Transverse colon (tissue), 4 donors: ENCODE results near the gene POLRMT. TPM values are rescaled to one million over a fixed set of nuclear protein-coding genes. Genes with fewer than 3 reads are reported as not detected.

Source experiments
- DNase-seq: peaks from one replicate; pipeline ENCODE4 v3.0.0-alpha.2; 2019
- H3K27ac ChIP-seq, 4 donors: fragments of 200-600 bp; sonication (generic); 2 replicates each; pipeline ENCODE4 v1.5.1; 2016 to 2018; ENCODE audit warnings: inconsistent platforms in 4 of 4
- H3K27me3 ChIP-seq: fragments of 200-600 bp; sonication (generic); 2 replicates; pipeline ENCODE4 v1.5.1; 2017; ENCODE audit warnings: inconsistent platforms
- H3K36me3 ChIP-seq, 4 donors: fragments of 200-600 bp; sonication (generic); 2 replicates each; pipeline ENCODE4 v1.5.1; 2017 to 2019; ENCODE audit warnings: inconsistent platforms in 4 of 4
- H3K4me1 ChIP-seq, 4 donors: fragments of 200-600 bp; sonication (generic); 2 replicates each; pipeline ENCODE4 v1.5.1; 2017 to 2020; ENCODE audit warnings: inconsistent platforms in 4 of 4
- H3K4me3 ChIP-seq, 4 donors: fragments of 200-600 bp; sonication (generic); 1 replicate in 1 of 4; 2 replicates in 3 of 4; pipeline versions ENCODE4 v1.5.1 to v1.6.1; 2017 to 2019; ENCODE audit warnings: inconsistent platforms in 4 of 4
- H3K9me3 ChIP-seq, 2 donors: fragments of 200-600 bp; sonication (generic); 2 replicates each; pipeline ENCODE4 v1.5.1; 2017 to 2019; ENCODE audit warnings: inconsistent platforms in 2 of 2
- CTCF ChIP-seq, 5 experiments: fragments of 200-600 bp in 3 of 5; fragments of 450-650 bp in 2 of 5; sonication (generic) in 3 of 5; IDR thresholded peaks; 1 replicate in 2 of 5; 2 replicates in 3 of 5; pipeline ENCODE4 v1.5.1; 2016 to 2017; ENCODE audit warnings: antibody characterized with exemption in 5 of 5, inconsistent platforms in 3 of 5, mild to moderate bottlenecking in 2 of 5, moderate library complexity in 1 of 5
- EP300 ChIP-seq: sonication (generic); formaldehyde crosslinking; IDR thresholded peaks from one replicate; pipeline ENCODE4 v1.6.1; 2017; ENCODE audit warnings: antibody characterized with exemption, low read depth
- POLR2A ChIP-seq: fragments of 450-650 bp; IDR thresholded peaks from one replicate; pipeline ENCODE4 v1.6.1; 2016; ENCODE audit warnings: antibody characterized with exemption, mild to moderate bottlenecking, moderate library complexity
- POLR2AphosphoS5 ChIP-seq, 3 donors: sonication (generic); formaldehyde crosslinking; IDR thresholded peaks; one replicate each; pipeline ENCODE4 v1.6.1; 2016; ENCODE audit warnings: antibody characterized with exemption in 3 of 3
- WGBS, 2 donors: methylation state at CpG; one replicate each; pipeline ENCODE4 v1.1.5; 2018; ENCODE audit warnings: low coverage in 1 of 2; 5-methylcytosine and 5-hydroxymethylcytosine counted together
- in situ Hi-C, 4 donors: fragments of 200-750 bp; cut with MboI; loops; one replicate each; pipeline versions ENCODE4 v1.15.0 to v1.15.1; 2017; ENCODE audit warnings: low sequenced_read_pairs in 3 of 4, low pct_ligation_motif_present in 1 of 4, low pct_unique_long_range_greater_than_20kb in 1 of 4
- intact Hi-C: fragments of 100-400 bp; cut with DNase I; formaldehyde crosslinking; loops from one replicate; pipeline ENCODE4 v1.15.1; 2023; ENCODE audit warnings: low total_unique reads
- total RNA-seq, 4 donors: library from RNA; depleted of rRNA; stranded (reverse); fragments of >200 nt; gene quantifications; one replicate each; pipeline ENCODE4 v1.1.0, GENCODE V29; 2016

The POLRMT gene
- total RNA-seq, 4 donors from 2014 or later = 45.9 to 114 (median 63.9) TPM

GRCh38 chr19:680287-681028 lies 47.1 kb upstream of the POLRMT start:
- intact Hi-C loops = no loop called here
- Histone ChIP-seq H3K27ac (peak overlapping the region; percentile 94 to 99 (median 97)), H3K27me3 (peaks cover 22% of the 10 kb centered on the region), H3K4me3 (peak overlapping the region; percentile 50 to 94 (median 87)), H3K9me3 (no peaks in the 10 kb centered on the region), H3K4me1 (peaks cover 7 to 32% (median 24%) of the 10 kb centered on the region in 4 donors), H3K36me3 (no peaks in the 10 kb centered on the region)
- in situ Hi-C loops = no loop called here
- TF ChIP-seq POLR2A = peak; percentile 57
- TF ChIP-seq EP300 = no peak
- TF ChIP-seq CTCF (IDR thresholded peaks at IDR 0.05) = peak in 4 of 5 experiments; percentile 27 to 59 (median 30)
- peak; percentile 82 to 88 (median 86) for TF ChIP-seq POLR2AphosphoS5 (IDR thresholded peaks at IDR 0.05)
- WGBS, 2 donors = 0% methylated on average over 47 of the region's 70 CpGs; no CpG with 5 or more reads in 1 of the 2 donors
- DNase-seq = peak; percentile 100

GRCh38 chr19:679418-680286 lies 46.3 kb upstream of the POLRMT start:
- H3K9me3 ChIP-seq = no peaks in the 10 kb centered on the region
- TF ChIP-seq EP300 (peak; percentile 75), POLR2A (no peak), POLR2AphosphoS5 (IDR thresholded peaks at IDR 0.05) (peak; percentile 45 to 78 (median 50))

GRCh38 chr19:678791-679388 lies 45.6 kb upstream of the POLRMT start:
- TF ChIP-seq POLR2AphosphoS5 (IDR thresholded peaks at IDR 0.05) = no peak
- TF ChIP-seq CTCF (IDR thresholded peaks at IDR 0.05) = no peak
- TF ChIP-seq EP300 = no peak
- no peak for TF ChIP-seq POLR2A
- peaks cover 34% of the 10 kb centered on the region for H3K27me3 ChIP-seq
- H3K4me1 ChIP-seq = peaks cover 7 to 32% (median 28%) of the 10 kb centered on the region in 4 donors
- peak overlapping the region in 1 of 4 donors; percentile 88 for H3K4me3 ChIP-seq
- H3K9me3 ChIP-seq = no peaks in the 10 kb centered on the region
- peak overlapping the region; percentile 94 to 99 (median 97) for H3K27ac ChIP-seq
- in situ Hi-C loops (no loop called here), intact Hi-C loops (no loop called here)
- no peaks in the 10 kb centered on the region for H3K36me3 ChIP-seq
- 88 to 89% methylated on average over 1 to 12 of the region's 16 CpGs for WGBS, 2 donors
- DNase-seq = no peak

More at GRCh38 chr19:679418-680286, 46.3 kb upstream of the POLRMT start:
- peak; percentile 64 for DNase-seq
- H3K4me1 ChIP-seq = peaks cover 7 to 32% (median 28%) of the 10 kb centered on the region in 4 donors
- WGBS, 2 donors = 18% methylated on average over 9 of the region's 69 CpGs; no CpG with 5 or more reads in 1 of the 2 donors
- in situ Hi-C loops (no loop called here), intact Hi-C loops (no loop called here)
- peaks cover 30% of the 10 kb centered on the region for H3K27me3 ChIP-seq
- peak overlapping the region; percentile 94 to 99 (median 97) for H3K27ac ChIP-seq
- H3K36me3 ChIP-seq = no peaks in the 10 kb centered on the region
- H3K4me3 ChIP-seq = peak overlapping the region; percentile 50 to 94 (median 87)

GRCh38 chr19:677601-678436 lies 44.5 kb upstream of the POLRMT start:
- H3K36me3 ChIP-seq = no peaks in the 10 kb centered on the region
- TF ChIP-seq CTCF (IDR thresholded peaks at IDR 0.05) (no peak), POLR2A (no peak), EP300 (no peak), POLR2AphosphoS5 (IDR thresholded peaks at IDR 0.05) (no peak)
- peaks cover 7 to 32% (median 28%) of the 10 kb centered on the region in 4 donors for H3K4me1 ChIP-seq
- intact Hi-C loops = no loop called here
- H3K27ac ChIP-seq = peak overlapping the region; percentile 71 to 99 (median 96)
- H3K9me3 ChIP-seq = no peaks in the 10 kb centered on the region
- peak overlapping the region in 2 of 4 donors; percentile 41 to 49 for H3K4me3 ChIP-seq
- no peak for DNase-seq
- peaks cover 34% of the 10 kb centered on the region for H3K27me3 ChIP-seq
- WGBS, 2 donors = 43 to 70% methylated on average over 3 to 18 of the region's 22 CpGs
- in situ Hi-C loops = no loop called here
